ENCODE results near the gene BCKDHB. TPM values are rescaled to one million over a fixed set of nuclear protein-coding genes. Genes with fewer than 3 reads are reported as not detected.

BCKDHB gene
- total RNA-seq, 1 experiment from 2014 or later, result 24.3 TPM

- TF ChIP-seq AR (CRISPR knock-in tag; IDR thresholded peaks at IDR 0.05), result no peak
- TF ChIP-seq, protein P1, sequence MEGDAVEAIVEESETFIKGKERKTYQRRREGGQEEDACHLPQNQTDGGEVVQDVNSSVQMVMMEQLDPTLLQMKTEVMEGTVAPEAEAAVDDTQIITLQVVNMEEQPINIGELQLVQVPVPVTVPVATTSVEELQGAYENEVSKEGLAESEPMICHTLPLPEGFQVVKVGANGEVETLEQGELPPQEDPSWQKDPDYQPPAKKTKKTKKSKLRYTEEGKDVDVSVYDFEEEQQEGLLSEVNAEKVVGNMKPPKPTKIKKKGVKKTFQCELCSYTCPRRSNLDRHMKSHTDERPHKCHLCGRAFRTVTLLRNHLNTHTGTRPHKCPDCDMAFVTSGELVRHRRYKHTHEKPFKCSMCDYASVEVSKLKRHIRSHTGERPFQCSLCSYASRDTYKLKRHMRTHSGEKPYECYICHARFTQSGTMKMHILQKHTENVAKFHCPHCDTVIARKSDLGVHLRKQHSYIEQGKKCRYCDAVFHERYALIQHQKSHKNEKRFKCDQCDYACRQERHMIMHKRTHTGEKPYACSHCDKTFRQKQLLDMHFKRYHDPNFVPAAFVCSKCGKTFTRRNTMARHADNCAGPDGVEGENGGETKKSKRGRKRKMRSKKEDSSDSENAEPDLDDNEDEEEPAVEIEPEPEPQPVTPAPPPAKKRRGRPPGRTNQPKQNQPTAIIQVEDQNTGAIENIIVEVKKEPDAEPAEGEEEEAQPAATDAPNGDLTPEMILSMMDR (IDR thresholded peaks at IDR 0.05), result no peak
- no peak for TF ChIP-seq FOXP4 (CRISPR knock-in tag; IDR thresholded peaks at IDR 0.05)
- no peak for TF ChIP-seq PRRX2 (CRISPR knock-in tag; IDR thresholded peaks at IDR 0.05)
These were observed 126.8 kb downstream of the BCKDHB start (continued) for GRCh38 chr6:80233262-80233661.

DNA sequence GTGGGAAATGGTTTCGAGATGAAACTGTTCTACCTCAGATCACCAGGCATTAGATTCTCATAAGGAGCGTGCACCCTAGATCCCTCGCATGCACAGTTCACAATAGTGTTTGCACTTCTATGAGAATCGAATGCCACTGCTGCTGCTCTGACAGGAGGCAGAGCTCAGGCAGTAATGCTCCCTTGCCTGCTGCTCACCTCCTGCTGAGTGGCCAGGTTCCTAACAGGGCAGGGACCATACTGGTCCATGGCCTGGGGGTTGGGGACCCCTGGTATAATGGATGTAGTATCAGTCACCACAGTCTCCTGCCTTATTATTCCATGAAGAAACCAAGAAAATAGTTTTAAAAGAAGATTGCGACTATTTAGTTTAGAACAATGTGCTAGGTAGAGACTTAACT is 127.5 kb downstream of the BCKDHB start:
- ChIA-PET POLR2A (no interaction called here), CTCF (interaction anchor here (1.4 kb wide), 1 partner anchor 20 kb away, joined by 7 read pairs; no protein-coding TSS in a partner anchor)
- ATAC-seq (peak; percentile 48), DNase-seq (ENCODE audit: low spot score) (peak; percentile 23)
- Mint-ChIP-seq H3K36me3 (peaks cover 8% of the 10 kb centered on the region), H3K27ac (no peak overlapping the region), H3K4me1 (peaks cover 7% of the 10 kb centered on the region; the same call in 1 of the 2 replicates), H3K4me3 (no peak overlapping the region), H3K9me3 (peaks cover 12% of the 10 kb centered on the region), H3K27me3 (ENCODE audit: low read depth) (no peaks in the 10 kb centered on the region)
- TF ChIP-seq TCF7 (CRISPR knock-in tag; IDR thresholded peaks at IDR 0.05; ENCODE audit: low read depth) (no peak), E2F1 (CRISPR knock-in tag; IDR thresholded peaks at IDR 0.05) (no peak), MAX (CRISPR knock-in tag; IDR thresholded peaks at IDR 0.05) (no peak), TEAD4 (CRISPR knock-in tag; IDR thresholded peaks at IDR 0.05) (no peak), ATF1 (CRISPR knock-in tag; IDR thresholded peaks at IDR 0.05) (no peak), ATF3 (CRISPR knock-in tag; conservative IDR thresholded peaks at IDR 0.05) (no peak)
- TF ChIP-seq, protein P2, sequence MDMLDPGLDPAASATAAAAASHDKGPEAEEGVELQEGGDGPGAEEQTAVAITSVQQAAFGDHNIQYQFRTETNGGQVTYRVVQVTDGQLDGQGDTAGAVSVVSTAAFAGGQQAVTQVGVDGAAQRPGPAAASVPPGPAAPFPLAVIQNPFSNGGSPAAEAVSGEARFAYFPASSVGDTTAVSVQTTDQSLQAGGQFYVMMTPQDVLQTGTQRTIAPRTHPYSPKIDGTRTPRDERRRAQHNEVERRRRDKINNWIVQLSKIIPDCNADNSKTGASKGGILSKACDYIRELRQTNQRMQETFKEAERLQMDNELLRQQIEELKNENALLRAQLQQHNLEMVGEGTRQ (CRISPR knock-in tag; IDR thresholded peaks at IDR 0.05), result no peak
- TF ChIP-seq, protein P3, sequence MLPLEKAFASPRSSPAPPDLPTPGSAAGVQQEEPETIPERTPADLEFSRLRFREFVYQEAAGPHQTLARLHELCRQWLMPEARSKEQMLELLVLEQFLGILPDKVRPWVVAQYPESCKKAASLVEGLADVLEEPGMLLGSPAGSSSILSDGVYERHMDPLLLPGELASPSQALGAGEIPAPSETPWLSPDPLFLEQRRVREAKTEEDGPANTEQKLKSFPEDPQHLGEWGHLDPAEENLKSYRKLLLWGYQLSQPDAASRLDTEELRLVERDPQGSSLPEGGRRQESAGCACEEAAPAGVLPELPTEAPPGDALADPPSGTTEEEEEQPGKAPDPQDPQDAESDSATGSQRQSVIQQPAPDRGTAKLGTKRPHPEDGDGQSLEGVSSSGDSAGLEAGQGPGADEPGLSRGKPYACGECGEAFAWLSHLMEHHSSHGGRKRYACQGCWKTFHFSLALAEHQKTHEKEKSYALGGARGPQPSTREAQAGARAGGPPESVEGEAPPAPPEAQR (CRISPR knock-in tag; IDR thresholded peaks at IDR 0.05), result no peak

Measured in WTC11 (cell line).